A549 (cell line): ENCODE results near the gene PPP5C. TPM values are rescaled to one million over a fixed set of nuclear protein-coding genes. Genes with fewer than 3 reads are reported as not detected.

Experiments
- ATAC-seq, 2 experiments: fragments of 200-7000 bp in 1 of 2; fragments of >200 bp in 1 of 2; cut with Nextera tagmentation in 1 of 2; cut with Tn5 transposase in 1 of 2; 3 replicates each; pipeline versions ENCODE4 v1.8.0 to v1.9.1; 2018 to 2020; ENCODE audit warnings: mild to moderate bottlenecking in 1 of 2, moderate library complexity in 1 of 2
- CTCF ChIA-PET: fragments of 300-600 bp; sonication (Branson Sonifier 250); formaldehyde crosslinking; extraction: SDS; loops from one replicate; lab custom pipeline; 2021; ENCODE audit warnings: antibody characterized with exemption, inconsistent platforms; lab: Yijun Ruan, JAX
- POLR2A ChIA-PET: fragments of 350-600 bp; formaldehyde crosslinking; extraction: SDS; loops from one replicate; lab custom pipeline; 2021; ENCODE audit warnings: antibody characterized with exemption, inconsistent platforms; lab: Yijun Ruan, JAX
- DNase-seq, 2 experiments: peaks; one replicate each; pipeline versions ENCODE4 v3.0.0 to v3.0.0-alpha.2; 2011 to 2016; ENCODE audit warnings: low read depth in 1 of 2, low spot score in 1 of 2
- FAIRE-seq: peaks from 2 replicates; lab custom pipeline; 2011; peaks lifted over from hg19 to GRCh38; lab: Jason Lieb, UNC
- H3K27ac ChIP-seq, 2 experiments: fragments of >200 bp; sonication (Bioruptor Twin); formaldehyde crosslinking; 3 replicates each; pipeline ENCODE4 v1.5.1; 2016 to 2017
- H3K4me1 ChIP-seq: fragments of >200 bp; sonication (Bioruptor Twin); formaldehyde crosslinking; 3 replicates; pipeline ENCODE4 v1.6.1; 2016
- H3K4me2 ChIP-seq: fragments of >200 bp; sonication (Bioruptor Twin); formaldehyde crosslinking; 3 replicates; pipeline ENCODE4 v1.6.1; 2016
- H3K4me3 ChIP-seq: fragments of >200 bp; sonication (Bioruptor Twin); formaldehyde crosslinking; 3 replicates; pipeline ENCODE4 v1.5.1; 2016
- H3K9me3 ChIP-seq: fragments of >200 bp; sonication (Bioruptor Twin); formaldehyde crosslinking; 3 replicates; pipeline ENCODE4 v1.6.1; 2016
- CBX2 ChIP-seq: fragments of 200-600 bp; sonication (generic); IDR thresholded peaks from 2 replicates; pipeline ENCODE4 v1.6.1; 2016; ENCODE audit warnings: low read depth, mild to moderate bottlenecking, borderline replicate concordance
- CHD2 ChIP-seq: fragments of 150-350 bp; IDR thresholded peaks from 2 replicates; pipeline ENCODE4 v1.6.1; 2014; ENCODE audit warnings: low read length; ENCODE audit not compliant: partially characterized antibody
- EHF ChIP-seq: fragments of 250-450 bp; sonication (Bioruptor Pico); IDR thresholded peaks from 2 replicates; pipeline ENCODE4 v1.5.0; 2020; ENCODE audit warnings: mild to moderate bottlenecking
- ESRRA ChIP-seq: fragments of 150-350 bp; IDR thresholded peaks from 2 replicates; pipeline ENCODE4 v1.6.1; 2014; ENCODE audit warnings: mild to moderate bottlenecking, low read length, borderline replicate concordance
- FOSB ChIP-seq: fragments of 250-450 bp; sonication (Bioruptor Pico); IDR thresholded peaks from 2 replicates; pipeline ENCODE4 v1.5.0; 2020; ENCODE audit warnings: mild to moderate bottlenecking, moderate library complexity
- FOSL2 ChIP-seq, 2 experiments: fragments of 450-650 bp in 1 of 2; fragments of >200 bp in 1 of 2; sonication (Bioruptor Twin) in 1 of 2; formaldehyde crosslinking; IDR thresholded peaks; 2 replicates each; pipeline versions ENCODE4 v1.5.0 to v1.6.1; 2016 to 2020; ENCODE audit warnings: mild to moderate bottlenecking in 1 of 2, moderate library complexity in 1 of 2
- GATA3 ChIP-seq: IDR thresholded peaks from 2 replicates; pipeline ENCODE4 v1.6.1; 2012; ENCODE audit warnings: borderline replicate concordance
- HES2 ChIP-seq: fragments of >200 bp; sonication (Bioruptor Twin); formaldehyde crosslinking; IDR thresholded peaks from 2 replicates; pipeline ENCODE4 v1.6.1; 2016
- HMGXB4 ChIP-seq: fragments of 250-450 bp; sonication (Bioruptor Pico); IDR thresholded peaks from 2 replicates; pipeline ENCODE4 v1.5.0; 2021; ENCODE audit warnings: mild to moderate bottlenecking, moderate library complexity, borderline replicate concordance
- HOXA7 ChIP-seq: fragments of 250-450 bp; sonication (Bioruptor Pico); IDR thresholded peaks from 2 replicates; pipeline ENCODE4 v1.5.0; 2020; ENCODE audit warnings: mild to moderate bottlenecking, moderate library complexity
- HOXB13 ChIP-seq: fragments of 250-450 bp; sonication (Bioruptor Pico); IDR thresholded peaks from 2 replicates; pipeline ENCODE4 v1.5.0; 2020; ENCODE audit warnings: low read depth, mild to moderate bottlenecking, moderate library complexity
- JUN ChIP-seq, 2 experiments: fragments of >200 bp; sonication (Bioruptor Twin); formaldehyde crosslinking; IDR thresholded peaks; 2 replicates in 1 of 2; 3 replicates in 1 of 2; pipeline ENCODE4 v1.6.1; 2016 to 2017
- KDM1A ChIP-seq: fragments of 200-600 bp; sonication (generic); IDR thresholded peaks from 2 replicates; pipeline ENCODE4 v1.6.1; 2016; ENCODE audit warnings: low read depth, mild to moderate bottlenecking
- NFE2L2 ChIP-seq: fragments of 150-350 bp; conservative IDR thresholded peaks from 2 replicates; pipeline ENCODE4 v1.6.1; 2014; ENCODE audit warnings: low read length
- NR3C1 ChIP-seq: fragments of >200 bp; sonication (Bioruptor Twin); formaldehyde crosslinking; IDR thresholded peaks from 3 replicates; pipeline ENCODE4 v1.6.1; 2017
- PHF8 ChIP-seq: fragments of 200-600 bp; sonication (generic); IDR thresholded peaks from 2 replicates; pipeline ENCODE4 v1.6.1; 2016; ENCODE audit warnings: low read depth, mild to moderate bottlenecking, antibody characterized with exemption, moderate library complexity, borderline replicate concordance
- REST ChIP-seq: fragments of 200-600 bp; sonication (generic); IDR thresholded peaks from 2 replicates; pipeline ENCODE4 v1.6.1; 2016; ENCODE audit warnings: antibody characterized with exemption, mild to moderate bottlenecking, moderate library complexity
- RFX5 ChIP-seq: fragments of 450-650 bp; IDR thresholded peaks from 2 replicates; pipeline ENCODE4 v1.7.1; 2014; ENCODE audit warnings: antibody characterized with exemption, mild to moderate bottlenecking, moderate library complexity
- SREBF2 ChIP-seq: fragments of 450-650 bp; IDR thresholded peaks from 2 replicates; pipeline ENCODE4 v1.6.1; 2014; ENCODE audit warnings: mild to moderate bottlenecking, moderate library complexity
- TFCP2L1 ChIP-seq: fragments of 250-450 bp; sonication (Bioruptor Pico); IDR thresholded peaks from 2 replicates; pipeline ENCODE4 v1.5.0; 2021; ENCODE audit warnings: mild to moderate bottlenecking
- ZFP36 ChIP-seq: fragments of 450-650 bp; IDR thresholded peaks from 2 replicates; pipeline ENCODE4 v1.6.1; 2014; ENCODE audit warnings: borderline replicate concordance; ENCODE audit not compliant: partially characterized antibody
- WGBS: methylation state at CpG from one replicate; pipeline ENCODE4 v1.1.6; 2017; ENCODE audit errors: missing lambda C conversion rate; 5-methylcytosine and 5-hydroxymethylcytosine counted together
- polyA plus RNA-seq, 4 experiments: library from polyadenylated mRNA; depleted of rRNA in 3 of 4; stranded (reverse); fragments of >200 nt; fragmentation: RNase III in 1 of 4; extraction: RNeasy Plus Mini Kit Qiagen cat#74134 plus additional on column Dnase treatment in 1 of 4; gene quantifications; 2 replicates in 3 of 4; 3 replicates in 1 of 4; pipeline ENCODE4 v1.2.3, GENCODE V29; 2011 to 2017

Gene PPP5C
- polyA plus RNA-seq, 2 of the 4 experiments (the other 2 are of a cell fraction) = 94.2 to 107 TPM

GRCh38 chr19:46317339-46317738 is 29.5 kb upstream of the PPP5C start (continued):
- TF ChIP-seq REST = no peak
- no peak for TF ChIP-seq RFX5
- TF ChIP-seq, all 56 proteins: peak for 0

GRCh38 chr19:46319613-46320012 is 27.3 kb upstream of the PPP5C start:
- Histone ChIP-seq H3K27ac (no peak overlapping the region), H3K4me1 (no peaks in the 10 kb centered on the region), H3K4me2 (no peak overlapping the region), H3K9me3 (no peaks in the 10 kb centered on the region), H3K4me3 (no peak overlapping the region)
- POLR2A ChIA-PET = no interaction called here
- FAIRE-seq (no peak), ATAC-seq (no peak), DNase-seq (no peak)
- 71% methylated on average over 6 of the region's 6 CpGs for WGBS
- CTCF ChIA-PET = interaction anchor here (0.5 to 4.5 kb wide), 3 partner anchors 27 to 389 kb away, joined by 3 to 23 read pairs (median 6); partner anchors contain the start of gene PPP5C
- no peak for TF ChIP-seq SREBF2
- no peak for TF ChIP-seq TFCP2L1 (CRISPR knock-in tag)
- no peak for TF ChIP-seq CHD2
- no peak for TF ChIP-seq GATA3
- no peak for TF ChIP-seq KDM1A
- no peak for TF ChIP-seq REST
- no peak for TF ChIP-seq NFE2L2
- no peak for TF ChIP-seq NR3C1
- no peak for TF ChIP-seq HOXA7
- no peak for TF ChIP-seq ZFP36

GRCh38 chr19:46320559-46320958 is 26.3 kb upstream of the PPP5C start:
- H3K4me3 ChIP-seq = no peak overlapping the region
- 81% methylated on average over 5 of the region's 5 CpGs for WGBS
- POLR2A ChIA-PET = no interaction called here
- H3K4me1 ChIP-seq = no peaks in the 10 kb centered on the region
- ATAC-seq (0 out of 6 replicates have a peak, but pooled peaks of 1 of the 2 experiments have one; percentile 20), DNase-seq (no peak), FAIRE-seq (no peak)
- no peak overlapping the region for H3K27ac ChIP-seq
- peaks cover 6% of the 10 kb centered on the region; the same call in 2 of the 3 replicates for H3K9me3 ChIP-seq
- CTCF ChIA-PET = interaction anchor here (0.8 to 6.4 kb wide), 3 partner anchors 27 to 436 kb away, joined by 3 to 26 read pairs (median 3); partner anchors contain the start of gene PPP5C
- no peak overlapping the region for H3K4me2 ChIP-seq
- no peak for TF ChIP-seq HMGXB4 (CRISPR knock-in tag)
- no peak for TF ChIP-seq SREBF2
- TF ChIP-seq EHF (CRISPR knock-in tag) = no peak
- TF ChIP-seq KDM1A = no peak
- no peak for TF ChIP-seq FOSL2 (IDR thresholded peaks at IDR 0.05)
- no peak for TF ChIP-seq FOSL2 (CRISPR knock-in tag; IDR thresholded peaks at IDR 0.05)
- TF ChIP-seq RFX5 = no peak
- TF ChIP-seq HES2 = no peak
- TF ChIP-seq NR3C1 = no peak
- no peak for TF ChIP-seq CBX2
- TF ChIP-seq ESRRA = no peak
- no peak for TF ChIP-seq JUN (IDR thresholded peaks at IDR 0.05)
- no peak for TF ChIP-seq REST
- TF ChIP-seq PHF8 = no peak
- no peak for TF ChIP-seq HOXB13 (CRISPR knock-in tag)
- TF ChIP-seq FOSB (CRISPR knock-in tag) = no peak
